Tibial nerve (tissue), 4 donors: ENCODE data around the gene PRR22.

Source experiments
- CTCF ChIP-seq, 5 experiments: fragments of 200-600 bp in 3 of 5; fragments of 450-650 bp in 2 of 5; sonication (generic) in 3 of 5; IDR thresholded peaks; one replicate each; pipeline ENCODE4 v1.5.1; 2016 to 2019; ENCODE audit warnings: antibody characterized with exemption in 5 of 5, mild to moderate bottlenecking in 3 of 5, moderate library complexity in 2 of 5
- EP300 ChIP-seq, 2 donors: sonication (generic); formaldehyde crosslinking; IDR thresholded peaks; one replicate each; pipeline ENCODE4 v1.6.1; 2017; ENCODE audit warnings: antibody characterized with exemption in 2 of 2, mild to moderate bottlenecking in 1 of 2
- POLR2A ChIP-seq, 2 donors: fragments of 450-650 bp; IDR thresholded peaks; one replicate each; pipeline ENCODE4 v1.6.1; 2017; ENCODE audit warnings: antibody characterized with exemption in 2 of 2, mild to moderate bottlenecking in 2 of 2, moderate library complexity in 2 of 2

- no peak for TF ChIP-seq CTCF (IDR thresholded peaks at IDR 0.05)
- TF ChIP-seq EP300 (IDR thresholded peaks at IDR 0.05): no peak
- no peak for TF ChIP-seq POLR2A (IDR thresholded peaks at IDR 0.05)
These were observed 3.9 kb upstream of the PRR22 start for GRCh38 chr19:5788422-5788821.
